HEK293 (cell line): ENCODE results near the gene STARD3.

ENCODE experiments used
- CTCF ChIA-PET: fragments of 350-600 bp; formaldehyde crosslinking; extraction: SDS; loops from one replicate; lab custom pipeline; 2021; ENCODE audit warnings: antibody characterized with exemption; lab: Yijun Ruan, JAX
- POLR2A ChIA-PET: fragments of 300-600 bp; formaldehyde crosslinking; extraction: SDS; loops from one replicate; lab custom pipeline; 2020; ENCODE audit warnings: antibody characterized with exemption, inconsistent platforms; lab: Yijun Ruan, JAX
- H3K27ac ChIP-seq: fragments of 200-500 bp; sonication (Bioruptor generic); 2 replicates; pipeline ENCODE4 v1.5.1; 2014; ENCODE audit warnings: low read depth, low read length, control low read depth, inconsistent platforms; ENCODE audit errors: extremely low read depth
- H3K36me3 ChIP-seq, 2 experiments: fragments of 200-500 bp in 1 of 2; sonication (Bioruptor generic) in 1 of 2; 1 replicate in 1 of 2; 2 replicates in 1 of 2; pipeline ENCODE4 v1.5.1; 2014 to 2017; ENCODE audit warnings: inconsistent platforms in 2 of 2, low read length in 2 of 2; ENCODE audit not compliant: control insufficient read depth in 2 of 2, insufficient read depth in 1 of 2
- H3K4me1 ChIP-seq: fragments of 200-500 bp; sonication (Bioruptor generic); 2 replicates; pipeline ENCODE4 v1.5.1; 2014; ENCODE audit warnings: mild to moderate bottlenecking, low read length, inconsistent platforms; ENCODE audit not compliant: control insufficient read depth, insufficient read depth
- H3K4me3 ChIP-seq: 2 replicates; pipeline ENCODE4 v1.5.1; 2011; ENCODE audit warnings: low read depth, mild to moderate bottlenecking, control low read depth, low read length, moderate library complexity
- H3K9me3 ChIP-seq: fragments of 200-500 bp; sonication (Bioruptor generic); 2 replicates; pipeline ENCODE4 v1.5.1; 2014; ENCODE audit warnings: low read depth, low read length, inconsistent platforms; ENCODE audit not compliant: control insufficient read depth, insufficient read depth
- BCL11B ChIP-seq: fragments of 450-650 bp; formaldehyde crosslinking; IDR thresholded peaks from 2 replicates; pipeline ENCODE4 v1.5.1; 2016; ENCODE audit warnings: low read depth, missing biosample characterization, missing genetic modification characterization
- EGR2 ChIP-seq: fragments of 450-650 bp; formaldehyde crosslinking; IDR thresholded peaks from 2 replicates; pipeline ENCODE4 v1.5.1; 2016; ENCODE audit warnings: low read depth, missing biosample characterization, missing genetic modification characterization
- KLF1 ChIP-seq: fragments of 450-650 bp; formaldehyde crosslinking; IDR thresholded peaks from 2 replicates; pipeline ENCODE4 v1.5.1; 2016; ENCODE audit warnings: missing biosample characterization, missing genetic modification characterization
- PRDM2 ChIP-seq: fragments of 450-650 bp; formaldehyde crosslinking; IDR thresholded peaks from 2 replicates; pipeline ENCODE4 v1.5.1; 2016; ENCODE audit warnings: missing biosample characterization, missing genetic modification characterization, borderline replicate concordance
- TCF7L2 ChIP-seq: IDR thresholded peaks from 2 replicates; pipeline ENCODE4 v1.6.1; 2011; ENCODE audit warnings: low read depth, mild to moderate bottlenecking, inconsistent platforms, low read length, moderate library complexity, borderline replicate concordance
- ZBTB48 ChIP-seq: fragments of 450-650 bp; formaldehyde crosslinking; IDR thresholded peaks from 2 replicates; pipeline ENCODE4 v1.5.1; 2016; ENCODE audit warnings: missing biosample characterization, missing genetic modification characterization
- ZFP37 ChIP-seq: fragments of 450-650 bp; formaldehyde crosslinking; IDR thresholded peaks from 2 replicates; pipeline ENCODE4 v1.5.1; 2016; ENCODE audit warnings: missing biosample characterization, missing genetic modification characterization
- ZNF146 ChIP-seq: fragments of 450-650 bp; formaldehyde crosslinking; IDR thresholded peaks from 2 replicates; pipeline ENCODE4 v1.5.1; 2016; ENCODE audit warnings: missing biosample characterization, missing genetic modification characterization
- ZNF16 ChIP-seq: fragments of 450-650 bp; formaldehyde crosslinking; IDR thresholded peaks from 2 replicates; pipeline ENCODE4 v1.5.1; 2016; ENCODE audit warnings: low read depth, missing biosample characterization, missing genetic modification characterization
- ZNF266 ChIP-seq: fragments of 450-650 bp; formaldehyde crosslinking; IDR thresholded peaks from 2 replicates; pipeline ENCODE4 v1.5.1; 2016; ENCODE audit warnings: missing biosample characterization, missing genetic modification characterization, low read depth
- ZNF341 ChIP-seq: fragments of 450-650 bp; formaldehyde crosslinking; IDR thresholded peaks from 2 replicates; pipeline ENCODE4; 2016; ENCODE audit warnings: low read depth, missing biosample characterization, missing genetic modification characterization
- ZNF362 ChIP-seq: fragments of 450-650 bp; formaldehyde crosslinking; IDR thresholded peaks from 2 replicates; pipeline ENCODE4 v1.5.1; 2016; ENCODE audit warnings: missing biosample characterization, missing genetic modification characterization
- ZNF48 ChIP-seq: fragments of 450-650 bp; formaldehyde crosslinking; IDR thresholded peaks from 2 replicates; pipeline ENCODE4 v1.5.1; 2016; ENCODE audit warnings: missing biosample characterization, missing genetic modification characterization
- ZNF513 ChIP-seq: fragments of 450-650 bp; IDR thresholded peaks from 2 replicates; pipeline ENCODE4 v1.5.1; 2018; ENCODE audit warnings: missing biosample characterization, missing genetic modification characterization
- ZNF521 ChIP-seq: fragments of 450-650 bp; formaldehyde crosslinking; IDR thresholded peaks from 2 replicates; pipeline ENCODE4 v1.5.1; 2017; ENCODE audit warnings: missing biosample characterization, mild to moderate bottlenecking, missing genetic modification characterization
- ZNF530 ChIP-seq: fragments of 450-650 bp; formaldehyde crosslinking; IDR thresholded peaks from 2 replicates; pipeline ENCODE4 v1.5.1; 2016; ENCODE audit warnings: low read depth, missing biosample characterization, missing genetic modification characterization
- ZNF548 ChIP-seq: fragments of 450-650 bp; formaldehyde crosslinking; IDR thresholded peaks from 2 replicates; pipeline ENCODE4 v1.5.1; 2016; ENCODE audit warnings: missing biosample characterization, missing genetic modification characterization
- ZNF555 ChIP-seq: fragments of 450-650 bp; formaldehyde crosslinking; conservative IDR thresholded peaks from 2 replicates; pipeline ENCODE4 v1.5.1; 2017; ENCODE audit warnings: missing biosample characterization, mild to moderate bottlenecking, missing genetic modification characterization, inconsistent platforms
- ZNF621 ChIP-seq: fragments of 450-650 bp; formaldehyde crosslinking; IDR thresholded peaks from 2 replicates; pipeline ENCODE4 v1.5.1; 2017; ENCODE audit warnings: missing biosample characterization, missing genetic modification characterization
- ZNF664 ChIP-seq: fragments of 450-650 bp; formaldehyde crosslinking; IDR thresholded peaks from 2 replicates; pipeline ENCODE4 v1.5.1; 2016; ENCODE audit warnings: missing biosample characterization, missing genetic modification characterization
- ZNF76 ChIP-seq: fragments of 450-650 bp; formaldehyde crosslinking; IDR thresholded peaks from 2 replicates; pipeline ENCODE4; 2016; ENCODE audit warnings: low read depth, missing biosample characterization, missing genetic modification characterization, borderline replicate concordance
- ZNF776 ChIP-seq: fragments of 450-650 bp; formaldehyde crosslinking; IDR thresholded peaks from 2 replicates; pipeline ENCODE4 v1.5.0; 2017; ENCODE audit warnings: missing biosample characterization, missing genetic modification characterization, borderline replicate concordance
- ZNF791 ChIP-seq: fragments of 450-650 bp; formaldehyde crosslinking; IDR thresholded peaks from 2 replicates; pipeline ENCODE4 v1.5.1; 2016; ENCODE audit warnings: missing biosample characterization, missing genetic modification characterization
- ZNF843 ChIP-seq: fragments of 450-650 bp; formaldehyde crosslinking; IDR thresholded peaks from 2 replicates; pipeline ENCODE4 v1.5.1; 2016; ENCODE audit warnings: missing biosample characterization, missing genetic modification characterization
- ZSCAN23 ChIP-seq: fragments of 450-650 bp; formaldehyde crosslinking; IDR thresholded peaks from 2 replicates; pipeline ENCODE4 v1.5.1; 2016; ENCODE audit warnings: missing biosample characterization, missing genetic modification characterization

Gene STARD3

GRCh38 chr17:39667262-39667944 is 30.5 kb downstream of the STARD3 start:
- H3K36me3 ChIP-seq: peaks cover 0 to 7% of the 10 kb centered on the region in 2 experiments; a peak in 1 of 3 replicates
- CTCF ChIA-PET: interaction anchor here (1.2 to 11.6 kb wide), 7 partner anchors 7 to 63 kb away, joined by 3 to 168 read pairs (median 7); partner anchors contain the start of genes MIEN1 and PPP1R1B
- H3K27ac ChIP-seq: no peak overlapping the region
- no peaks in the 10 kb centered on the region for H3K9me3 ChIP-seq
- no peak overlapping the region for H3K4me3 ChIP-seq
- POLR2A ChIA-PET: interaction anchor here (0.6 to 1.4 kb wide), 5 partner anchors 9 to 62 kb away, joined by 3 to 5 read pairs (median 4); partner anchors contain the start of gene ERBB2
- H3K4me1 ChIP-seq: peaks cover 9% of the 10 kb centered on the region
- TF ChIP-seq ZFP37 (no peak), ZNF146 (no peak), ZNF341 (tag by site-specific recombination) (peak; percentile 85), ZNF791 (tag by site-specific recombination) (no peak), BCL11B (tag by site-specific recombination) (no peak), ZNF16 (no peak), ZNF48 (tag by site-specific recombination) (no peak), ZNF555 (tag by site-specific recombination) (no peak), KLF1 (tag by site-specific recombination) (peak; percentile 8; the same call in 1 of the 2 replicates), ZNF530 (tag by site-specific recombination) (no peak), ZNF548 (tag by site-specific recombination) (no peak), ZNF513 (tag by site-specific recombination) (no peak), ZNF664 (tag by site-specific recombination) (no peak), ZSCAN23 (tag by site-specific recombination) (no peak), ZNF76 (tag by site-specific recombination) (no peak), ZNF521 (tag by site-specific recombination) (no peak)
- TF ChIP-seq, all 188 proteins: peak for 2

- POLR2A ChIA-PET: interaction anchor here (0.6 to 4.0 kb wide), 4 partner anchors 25 to 62 kb away, joined by 3 to 17 read pairs (median 7); partner anchors contain the start of genes ERBB2 and MIEN1
- H3K36me3 ChIP-seq: no peaks in the 10 kb centered on the region
- peak within 1 kb of the TSS; percentile 34 for H3K4me3 ChIP-seq
- H3K9me3 ChIP-seq: no peaks in the 10 kb centered on the region
- H3K27ac ChIP-seq: peak within 1 kb of the TSS; percentile 69; the same call in 1 of the 2 replicates
- CTCF ChIA-PET: interaction anchor here (0.6 to 11.6 kb wide), 21 partner anchors 8 to 550 kb away, joined by 3 to 168 read pairs (median 5); partner anchors contain the start of genes MIEN1 and PPP1R1B
- peaks cover 8% of the 10 kb centered on the region for H3K4me1 ChIP-seq
- no peak for TF ChIP-seq PRDM2 (tag by site-specific recombination)
- peak; percentile 72 for TF ChIP-seq EGR2 (tag by site-specific recombination)
- TF ChIP-seq TCF7L2: no peak
- TF ChIP-seq ZBTB48: peak; percentile 76
- no peak for TF ChIP-seq ZNF266 (tag by site-specific recombination)
- no peak for TF ChIP-seq ZNF621 (tag by site-specific recombination)
- TF ChIP-seq ZNF362: no peak
- no peak for TF ChIP-seq ZNF843
- TF ChIP-seq ZNF548 (tag by site-specific recombination): no peak
- TF ChIP-seq ZNF776 (tag by site-specific recombination): no peak
Measured at GRCh38 chr17:39667945-39668924, 31.3 kb downstream of the STARD3 start, which contains the start of gene PNMT. Gene PNMT (plus strand): TSS chr17:39668453. CDS start chr17:39668476, 23 bp downstream.
